Measurements from ENCODE around the gene NAV2. TPM values are rescaled to one million over a fixed set of nuclear protein-coding genes. Genes with fewer than 3 reads are reported as not detected.

Gene NAV2
- total and polyA plus RNA-seq, 2 donors, result 2.0 to 5.8 TPM

GRCh38 chr11:20038412-20038811 lies 325.8 kb downstream of the NAV2 start:
- Histone ChIP-seq H3K9me3 (ENCODE audit: control insufficient read depth in 2 of 2, insufficient read depth in 1 of 2, low read length in 1 of 2) (no peaks in the 10 kb centered on the region), H3K27ac (ENCODE audit: low read depth in 1 of 2, low read length in 1 of 2) (no peak overlapping the region)
- WGBS, result 93% methylated on average over 6 of the region's 6 CpGs

GRCh38 chr11:20038972-20039371 lies 326.3 kb downstream of the NAV2 start:
- no peaks in the 10 kb centered on the region for H3K9me3 ChIP-seq (ENCODE audit: control insufficient read depth in 2 of 2, insufficient read depth in 1 of 2, low read length in 1 of 2)
- H3K4me3 ChIP-seq (ENCODE audit: low read length in 2 of 2), result no peak overlapping the region
- H3K4me1 ChIP-seq (ENCODE audit: control insufficient read depth in 2 of 2, insufficient read depth in 2 of 2, low read length in 2 of 2), result no peaks in the 10 kb centered on the region
- 90% methylated on average over 3 of the region's 3 CpGs for WGBS
- H3K27ac ChIP-seq (ENCODE audit: low read depth in 1 of 2, low read length in 1 of 2), result no peak overlapping the region
- no peaks in the 10 kb centered on the region for H3K36me3 ChIP-seq (ENCODE audit: control insufficient read depth in 2 of 2, insufficient read depth in 2 of 2, low read length in 1 of 2)
- H3K27me3 ChIP-seq (ENCODE audit: control insufficient read depth in 2 of 2, insufficient read depth in 1 of 2, low read length in 1 of 2), result no peaks in the 10 kb centered on the region
- DNase-seq (ENCODE audit: low read depth in 6 of 9, low spot score in 9 of 9), result no peak

More at GRCh38 chr11:20038412-20038811, 325.8 kb downstream of the NAV2 start:
- H3K36me3 ChIP-seq (ENCODE audit: control insufficient read depth in 2 of 2, insufficient read depth in 2 of 2, low read length in 1 of 2), result no peaks in the 10 kb centered on the region
- no peak overlapping the region for H3K4me3 ChIP-seq (ENCODE audit: low read length in 2 of 2)
- H3K4me1 ChIP-seq (ENCODE audit: control insufficient read depth in 2 of 2, insufficient read depth in 2 of 2, low read length in 2 of 2), result no peaks in the 10 kb centered on the region
- H3K27me3 ChIP-seq (ENCODE audit: control insufficient read depth in 2 of 2, insufficient read depth in 1 of 2, low read length in 1 of 2), result no peaks in the 10 kb centered on the region
- no peak for DNase-seq (ENCODE audit: low read depth in 6 of 9, low spot score in 9 of 9)

GRCh38 chr11:20041499-20041898 lies 328.9 kb downstream of the NAV2 start:
- H3K4me1 ChIP-seq (ENCODE audit: control insufficient read depth in 2 of 2, insufficient read depth in 2 of 2, low read length in 2 of 2), result no peaks in the 10 kb centered on the region
- no peak overlapping the region for H3K4me3 ChIP-seq (ENCODE audit: low read length in 2 of 2)
- no peak overlapping the region for H3K27ac ChIP-seq (ENCODE audit: low read depth in 1 of 2, low read length in 1 of 2)
- no peaks in the 10 kb centered on the region for H3K9me3 ChIP-seq (ENCODE audit: control insufficient read depth in 2 of 2, insufficient read depth in 1 of 2, low read length in 1 of 2)
- no peaks in the 10 kb centered on the region for H3K36me3 ChIP-seq (ENCODE audit: control insufficient read depth in 2 of 2, insufficient read depth in 2 of 2, low read length in 1 of 2)
- no peaks in the 10 kb centered on the region for H3K27me3 ChIP-seq (ENCODE audit: control insufficient read depth in 2 of 2, insufficient read depth in 1 of 2, low read length in 1 of 2)
- no peak for DNase-seq (ENCODE audit: low read depth in 6 of 9, low spot score in 9 of 9)
- WGBS, result 98% methylated on average over 3 of the region's 3 CpGs

GRCh38 chr11:20042045-20042639 lies 329.5 kb downstream of the NAV2 start:
- 89% methylated on average over 5 of the region's 5 CpGs for WGBS
- no peak overlapping the region for H3K27ac ChIP-seq (ENCODE audit: low read depth in 1 of 2, low read length in 1 of 2)
- no peak overlapping the region for H3K4me3 ChIP-seq (ENCODE audit: low read length in 2 of 2)
- no peaks in the 10 kb centered on the region for H3K9me3 ChIP-seq (ENCODE audit: control insufficient read depth in 2 of 2, insufficient read depth in 1 of 2, low read length in 1 of 2)
- no peaks in the 10 kb centered on the region for H3K36me3 ChIP-seq (ENCODE audit: control insufficient read depth in 2 of 2, insufficient read depth in 2 of 2, low read length in 1 of 2)
- DNase-seq (ENCODE audit: low read depth in 6 of 9, low spot score in 9 of 9), result no peak
- no peaks in the 10 kb centered on the region for H3K4me1 ChIP-seq (ENCODE audit: control insufficient read depth in 2 of 2, insufficient read depth in 2 of 2, low read length in 2 of 2)
- H3K27me3 ChIP-seq (ENCODE audit: control insufficient read depth in 2 of 2, insufficient read depth in 1 of 2, low read length in 1 of 2), result no peaks in the 10 kb centered on the region

GRCh38 chr11:20042811-20043341 lies 330.2 kb downstream of the NAV2 start:
- no peaks in the 10 kb centered on the region for H3K4me1 ChIP-seq (ENCODE audit: control insufficient read depth in 2 of 2, insufficient read depth in 2 of 2, low read length in 2 of 2)
- no peak for DNase-seq (ENCODE audit: low read depth in 6 of 9, low spot score in 9 of 9)
- H3K4me3 ChIP-seq (ENCODE audit: low read length in 2 of 2), result no peak overlapping the region
- no peaks in the 10 kb centered on the region for H3K9me3 ChIP-seq (ENCODE audit: control insufficient read depth in 2 of 2, insufficient read depth in 1 of 2, low read length in 1 of 2)
- H3K27me3 ChIP-seq (ENCODE audit: control insufficient read depth in 2 of 2, insufficient read depth in 1 of 2, low read length in 1 of 2), result no peaks in the 10 kb centered on the region
- H3K27ac ChIP-seq (ENCODE audit: low read depth in 1 of 2, low read length in 1 of 2), result no peak overlapping the region
- H3K36me3 ChIP-seq (ENCODE audit: control insufficient read depth in 2 of 2, insufficient read depth in 2 of 2, low read length in 1 of 2), result no peaks in the 10 kb centered on the region
- WGBS, result 87% methylated on average over 11 of the region's 11 CpGs

- Histone ChIP-seq H3K4me3 (ENCODE audit: low read length in 2 of 2) (no peak overlapping the region), H3K9me3 (ENCODE audit: control insufficient read depth in 2 of 2, insufficient read depth in 1 of 2, low read length in 1 of 2) (no peaks in the 10 kb centered on the region), H3K27ac (ENCODE audit: low read depth in 1 of 2, low read length in 1 of 2) (no peak overlapping the region), H3K27me3 (ENCODE audit: control insufficient read depth in 2 of 2, insufficient read depth in 1 of 2, low read length in 1 of 2) (no peaks in the 10 kb centered on the region), H3K4me1 (ENCODE audit: control insufficient read depth in 2 of 2, insufficient read depth in 2 of 2, low read length in 2 of 2) (no peaks in the 10 kb centered on the region), H3K36me3 (ENCODE audit: control insufficient read depth in 2 of 2, insufficient read depth in 2 of 2, low read length in 1 of 2) (no peaks in the 10 kb centered on the region)
- 98% methylated on average over 13 of the region's 13 CpGs for whole genome bisulfite sequencing
- no peak for DNase-seq (ENCODE audit: low read depth in 6 of 9, low spot score in 9 of 9)
Observed at GRCh38 chr11:20043992-20044391, 331.4 kb downstream of the NAV2 start.

GRCh38 chr11:20045098-20045688 lies 332.6 kb downstream of the NAV2 start:
- Histone ChIP-seq H3K4me1 (ENCODE audit: control insufficient read depth in 2 of 2, insufficient read depth in 2 of 2, low read length in 2 of 2) (peaks cover 0 to 5% of the 10 kb centered on the region in 2 donors), H3K4me3 (ENCODE audit: low read length in 2 of 2) (no peak overlapping the region), H3K9me3 (ENCODE audit: control insufficient read depth in 2 of 2, insufficient read depth in 1 of 2, low read length in 1 of 2) (no peaks in the 10 kb centered on the region), H3K36me3 (ENCODE audit: control insufficient read depth in 2 of 2, insufficient read depth in 2 of 2, low read length in 1 of 2) (no peaks in the 10 kb centered on the region), H3K27me3 (ENCODE audit: control insufficient read depth in 2 of 2, insufficient read depth in 1 of 2, low read length in 1 of 2) (no peaks in the 10 kb centered on the region), H3K27ac (ENCODE audit: low read depth in 1 of 2, low read length in 1 of 2) (no peak overlapping the region)
- 97% methylated on average over 19 of the region's 19 CpGs for WGBS
- no peak for DNase-seq (ENCODE audit: low read depth in 6 of 9, low spot score in 9 of 9)

GRCh38 chr11:20046416-20046815 lies 333.8 kb downstream of the NAV2 start:
- H3K27me3 ChIP-seq (ENCODE audit: control insufficient read depth in 2 of 2, insufficient read depth in 1 of 2, low read length in 1 of 2), result no peaks in the 10 kb centered on the region
- DNase-seq (ENCODE audit: low read depth in 6 of 9, low spot score in 9 of 9), result no peak
- H3K4me3 ChIP-seq (ENCODE audit: low read length in 2 of 2), result no peak overlapping the region
- H3K27ac ChIP-seq (ENCODE audit: low read depth in 1 of 2, low read length in 1 of 2), result no peak overlapping the region
- 21% methylated on average over 3 of the region's 3 CpGs for WGBS
- H3K9me3 ChIP-seq (ENCODE audit: control insufficient read depth in 2 of 2, insufficient read depth in 1 of 2, low read length in 1 of 2), result no peaks in the 10 kb centered on the region
- H3K36me3 ChIP-seq (ENCODE audit: control insufficient read depth in 2 of 2, insufficient read depth in 2 of 2, low read length in 1 of 2), result no peaks in the 10 kb centered on the region
- peaks cover 0 to 7% of the 10 kb centered on the region in 2 donors for H3K4me1 ChIP-seq (ENCODE audit: control insufficient read depth in 2 of 2, insufficient read depth in 2 of 2, low read length in 2 of 2)

GRCh38 chr11:20047006-20047768 lies 334.6 kb downstream of the NAV2 start:
- no peaks in the 10 kb centered on the region for H3K9me3 ChIP-seq (ENCODE audit: control insufficient read depth in 2 of 2, insufficient read depth in 1 of 2, low read length in 1 of 2)
- 76% methylated on average over 4 of the region's 4 CpGs for WGBS
- H3K4me3 ChIP-seq (ENCODE audit: low read length in 2 of 2), result no peak overlapping the region
- no peaks in the 10 kb centered on the region for H3K36me3 ChIP-seq (ENCODE audit: control insufficient read depth in 2 of 2, insufficient read depth in 2 of 2, low read length in 1 of 2)
- no peak for DNase-seq (ENCODE audit: low read depth in 6 of 9, low spot score in 9 of 9)
- H3K27ac ChIP-seq (ENCODE audit: low read depth in 1 of 2, low read length in 1 of 2), result no peak overlapping the region
- H3K27me3 ChIP-seq (ENCODE audit: control insufficient read depth in 2 of 2, insufficient read depth in 1 of 2, low read length in 1 of 2), result no peaks in the 10 kb centered on the region
- H3K4me1 ChIP-seq (ENCODE audit: control insufficient read depth in 2 of 2, insufficient read depth in 2 of 2, low read length in 2 of 2), result peaks cover 0 to 7% of the 10 kb centered on the region in 2 donors

Measured in thymus (tissue), 11 donors.